HL-60 (cell line): ENCODE data around the gene SRPK2.

Experiments
- DNase-seq, 2 experiments: peaks; one replicate each; pipeline ENCODE4 v3.0.0-alpha.2; 2010 to 2020; ENCODE audit warnings: low read depth in 1 of 2, low spot score in 1 of 2
- H3K27ac ChIP-seq: fragments of 250-450 bp; sonication (Bioruptor Pico); replicated peaks from 2 replicates; pipeline ENCODE4 v1.5.1; 2020; ENCODE audit warnings: mild to moderate bottlenecking, moderate library complexity
- H3K27me3 ChIP-seq: fragments of 250-450 bp; sonication (Bioruptor Pico); 2 replicates; pipeline ENCODE4 v1.5.1; 2021; ENCODE audit warnings: mild to moderate bottlenecking, moderate library complexity; ENCODE audit not compliant: insufficient read depth, poor library complexity, severe bottlenecking
- H3K4me3 ChIP-seq: replicated peaks from 2 replicates; pipeline ENCODE4 v1.5.1; 2011; ENCODE audit warnings: mild to moderate bottlenecking, control low read depth, low read length; ENCODE audit not compliant: insufficient read depth
- CTCF ChIP-seq: IDR thresholded peaks from one replicate; pipeline ENCODE4 v1.5.1; 2011; ENCODE audit warnings: low read length, control low read depth, inconsistent platforms; ENCODE audit not compliant: insufficient read depth
- GABPA ChIP-seq: IDR thresholded peaks from 2 replicates; pipeline ENCODE4 v1.6.1; 2012; ENCODE audit warnings: low read depth
- POLR2AphosphoS5 ChIP-seq: IDR thresholded peaks from 2 replicates; pipeline ENCODE4 v1.6.1; 2012; ENCODE audit warnings: low read depth
- REST ChIP-seq: IDR thresholded peaks from 2 replicates; pipeline ENCODE4 v1.6.1; 2012; ENCODE audit warnings: low read depth; ENCODE audit not compliant: insufficient replicate concordance
- SPI1 ChIP-seq: IDR thresholded peaks from 2 replicates; pipeline ENCODE4 v1.6.1; 2012; ENCODE audit warnings: low read depth, mild to moderate bottlenecking, borderline replicate concordance

The SRPK2 gene

DNA sequence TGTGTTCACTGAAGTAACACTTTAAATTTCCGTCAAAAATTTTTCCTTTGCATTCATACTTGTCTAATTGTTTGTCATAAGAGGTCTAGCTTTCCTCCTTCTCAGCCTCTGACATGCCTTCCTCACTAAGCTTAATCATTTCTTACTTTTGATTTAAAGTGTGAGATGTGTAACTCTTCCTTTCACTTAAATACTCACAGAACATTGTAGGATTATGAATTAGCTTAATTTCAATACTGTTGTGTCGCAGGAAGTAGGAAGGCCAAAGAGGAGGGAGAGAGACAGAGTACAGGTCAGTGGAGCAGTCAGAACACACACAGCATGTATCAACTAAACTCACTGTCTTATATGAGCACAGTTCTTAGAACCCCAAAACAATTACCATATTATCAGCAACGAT is 99.0 kb downstream of the SRPK2 start:
- TF ChIP-seq CTCF, result no peak
- no peak for TF ChIP-seq SPI1
- no peak for TF ChIP-seq POLR2AphosphoS5
- no peak for TF ChIP-seq REST
- TF ChIP-seq GABPA, result no peak
- no peak overlapping the region for H3K4me3 ChIP-seq
- no peak for DNase-seq

DNA sequence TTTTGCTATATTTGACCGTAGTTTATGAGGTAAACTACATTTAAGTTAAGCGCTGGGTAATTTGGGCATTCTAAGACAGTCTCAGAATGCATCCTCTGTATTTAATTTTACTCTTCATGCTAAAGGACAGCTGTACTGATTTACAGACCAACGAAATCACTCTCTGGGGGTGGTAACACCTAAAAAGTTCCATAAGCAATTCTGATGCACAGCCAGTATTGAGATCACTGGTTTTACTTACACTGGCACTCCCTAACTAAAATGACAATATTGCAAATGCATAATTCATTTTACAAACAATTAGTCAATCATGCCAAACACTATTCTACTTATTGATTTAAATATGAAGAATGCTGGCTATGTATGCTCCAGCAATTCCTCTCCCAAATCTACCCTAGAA is 102.3 kb downstream of the SRPK2 start:
- no peak for DNase-seq
- no peaks in the 10 kb centered on the region for H3K27me3 ChIP-seq
- TF ChIP-seq POLR2AphosphoS5, result no peak
- no peak overlapping the region for H3K4me3 ChIP-seq
- H3K27ac ChIP-seq, result no peak overlapping the region

More for the DNA sequence above, 99.0 kb downstream of the SRPK2 start:
- Histone ChIP-seq H3K27me3 (no peaks in the 10 kb centered on the region), H3K27ac (no peak overlapping the region)

DNA sequence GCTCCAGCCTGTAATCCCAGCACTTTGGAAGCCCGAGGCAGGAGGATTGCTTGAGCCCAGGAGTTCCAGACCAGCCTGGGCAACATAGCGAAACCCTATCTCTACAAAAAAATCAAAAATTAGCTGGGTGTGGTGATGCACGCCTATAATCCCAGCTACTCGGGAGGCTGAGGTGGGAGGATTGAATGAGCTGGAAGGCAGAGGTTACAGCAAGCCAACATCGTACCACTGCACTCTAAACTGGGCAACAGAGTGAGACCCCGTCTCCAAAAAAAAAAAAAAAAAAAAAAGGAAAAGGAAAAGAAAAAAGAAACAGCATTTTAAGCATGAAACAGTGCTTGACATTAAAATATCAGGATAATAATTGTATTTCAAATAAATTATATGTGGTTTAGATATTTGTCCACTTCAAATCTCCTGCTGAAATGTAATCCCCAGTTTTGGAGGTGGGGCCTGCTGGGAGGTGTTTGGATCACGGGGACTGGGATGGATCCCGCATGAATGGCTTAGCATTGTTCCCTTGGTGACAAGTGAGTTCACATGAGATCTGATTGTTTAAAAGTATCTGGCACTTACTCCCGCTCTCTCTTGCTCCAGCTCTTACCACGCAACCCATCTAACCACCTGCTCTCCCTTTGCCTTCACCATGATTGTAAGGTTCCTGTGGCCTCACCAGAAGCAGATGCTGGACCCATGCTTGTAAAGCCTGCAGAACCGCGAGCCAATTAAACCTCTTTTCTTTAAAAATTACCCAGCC is 103.4 kb downstream of the SRPK2 start:
- TF ChIP-seq CTCF (no peak), SPI1 (no peak), GABPA (no peak), POLR2AphosphoS5 (no peak), REST (no peak)
- no peak overlapping the region for H3K4me3 ChIP-seq
- H3K27ac ChIP-seq, result no peak overlapping the region
- DNase-seq, result no peak
- H3K27me3 ChIP-seq, result no peaks in the 10 kb centered on the region

- no peak overlapping the region for H3K27ac ChIP-seq
- no peaks in the 10 kb centered on the region for H3K27me3 ChIP-seq
- no peak for DNase-seq
- no peak overlapping the region for H3K4me3 ChIP-seq
- TF ChIP-seq CTCF (no peak), SPI1 (no peak), REST (no peak), GABPA (no peak), POLR2AphosphoS5 (no peak)
Observed at GRCh38 chr7:105284014-105284413, 104.7 kb downstream of the SRPK2 start.
